Mammary epithelial cell (primary cell): ENCODE data around the gene SRGAP3.

Experiments
- CTCF ChIP-seq, 2 donors: IDR thresholded peaks in 1 of 2; conservative IDR thresholded peaks in 1 of 2; 2 replicates each; pipeline ENCODE4 v1.5.1; 2011 to 2012; ENCODE audit warnings: inconsistent platforms in 2 of 2, low read length in 2 of 2, mild to moderate bottlenecking in 2 of 2, control low read depth in 1 of 2, low read depth in 1 of 2; ENCODE audit not compliant: insufficient read depth in 1 of 2; ENCODE audit errors: extremely low read depth in 1 of 2
- EZH2 ChIP-seq: IDR thresholded peaks from 2 replicates; pipeline ENCODE4 v1.6.1; 2012; ENCODE audit warnings: low read length, inconsistent platforms, borderline replicate concordance

GRCh38 chr3:9169326-9169725, 80.1 kb downstream of the SRGAP3 start:
- TF ChIP-seq CTCF (conservative IDR thresholded peaks at IDR 0.05 in 1 of 2, IDR thresholded peaks at IDR 0.05 in 1 of 2; ENCODE audit: extremely low read depth in 1 of 2, insufficient read depth in 1 of 2, low read depth in 1 of 2, low read length in 2 of 2) (no peak), EZH2 (no peak)
